Upper lobe of right lung (tissue), 1 donor: ENCODE measurements around the gene MMEL1. TPM values are rescaled to one million over a fixed set of nuclear protein-coding genes. Genes with fewer than 3 reads are reported as not detected.
"Not testable (repeated sequence)": the region's sequence is repeated elsewhere in the genome, so short reads cannot be mapped to it uniquely, and the experiment has no call there.

ENCODE experiments used
- ATAC-seq: fragments of 200-7000 bp; cut with Tn5 transposase; one replicate; pipeline ENCODE4 v1.9.1; 2020; ENCODE audit warnings: mild to moderate bottlenecking, moderate library complexity
- DNase-seq: peaks from one replicate; pipeline ENCODE4 v3.0.0-alpha.2; 2020
- H3K27ac ChIP-seq: fragments of 200-600 bp; one replicate; pipeline ENCODE4 v1.8.0; 2022
- H3K27me3 ChIP-seq: fragments of 200-600 bp; one replicate; pipeline ENCODE4 v1.8.0; 2022; ENCODE audit warnings: mild to moderate bottlenecking
- H3K36me3 ChIP-seq: fragments of 200-600 bp; one replicate; pipeline ENCODE4 v1.8.0; 2022
- H3K4me1 ChIP-seq: fragments of 200-600 bp; one replicate; pipeline ENCODE4 v1.8.0; 2022
- H3K4me3 ChIP-seq: fragments of 200-600 bp; one replicate; pipeline ENCODE4 v1.8.0; 2022; ENCODE audit warnings: mild to moderate bottlenecking
- H3K9me3 ChIP-seq: fragments of 200-600 bp; one replicate; pipeline ENCODE4 v1.8.0; 2022
- CTCF ChIP-seq: fragments of 200-600 bp; IDR thresholded peaks from one replicate; pipeline ENCODE4 v1.8.0; 2022; ENCODE audit warnings: antibody characterized with exemption
- intact Hi-C: fragments of 100-400 bp; cut with DNase I; formaldehyde crosslinking; loops from one replicate; pipeline ENCODE4 v1.11.0; 2022
- total RNA-seq: library from RNA; stranded (reverse); fragmentation: NEBNext Ultra II Directional; extraction: Animal tissue kit (Norgen Biotek cat#: 25700); gene quantifications from one replicate; pipeline ENCODE4 v1.2.1, GENCODE V29; 2021
- donor health status: DM: no; HTN: yes; CAD: no; lungs with severe emphysema.

The MMEL1 gene
- total RNA-seq, 1 donor from 2014 or later = 3.2 TPM

DNA sequence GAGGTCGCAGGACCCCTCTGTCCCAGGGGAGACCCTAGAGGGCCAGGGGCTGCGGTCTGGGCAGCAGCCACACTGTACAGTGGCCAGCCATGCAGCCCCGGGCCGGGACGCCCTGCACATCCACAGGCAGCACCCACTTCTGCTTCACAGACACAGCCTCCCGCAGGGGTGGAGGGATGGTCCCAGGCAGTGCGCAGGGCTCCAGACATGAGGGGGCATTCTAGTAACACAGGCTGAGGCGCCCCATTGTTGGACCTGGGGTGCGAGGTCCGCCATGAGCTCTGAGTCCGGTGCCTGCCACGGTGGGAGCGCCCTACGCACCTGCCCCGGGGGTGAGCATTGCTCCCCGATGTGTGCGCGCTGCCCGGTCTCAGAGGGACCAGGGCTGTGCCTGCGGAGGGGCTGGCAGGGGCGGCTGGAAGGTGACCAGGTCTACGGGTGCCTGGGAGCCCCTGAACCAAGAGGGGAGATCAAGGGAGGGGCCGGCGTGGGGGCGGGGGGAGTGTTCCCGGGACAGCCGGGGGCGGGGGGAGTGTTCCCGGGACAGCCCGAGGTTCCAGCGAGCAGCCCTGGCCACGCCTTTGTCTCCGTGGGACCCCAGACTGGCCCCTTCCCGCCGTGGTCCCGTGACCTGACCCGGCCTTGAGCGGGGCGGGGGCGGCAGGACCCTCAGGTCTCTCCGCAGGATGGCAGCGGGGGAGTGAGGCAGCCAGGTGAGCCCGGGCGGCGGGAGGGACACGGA is 4.5 kb downstream of the MMEL1 start:
- ATAC-seq (peak; percentile 13), DNase-seq (peak; percentile 62)
- Histone ChIP-seq H3K27ac (no peak overlapping the region), H3K4me3 (no peak overlapping the region), H3K9me3 (no peaks in the 10 kb centered on the region), H3K4me1 (no peaks in the 10 kb centered on the region), H3K27me3 (peaks cover 47% of the 10 kb centered on the region), H3K36me3 (no peaks in the 10 kb centered on the region)
- TF ChIP-seq CTCF = no peak
- intact Hi-C loops = no loop called here

DNA sequence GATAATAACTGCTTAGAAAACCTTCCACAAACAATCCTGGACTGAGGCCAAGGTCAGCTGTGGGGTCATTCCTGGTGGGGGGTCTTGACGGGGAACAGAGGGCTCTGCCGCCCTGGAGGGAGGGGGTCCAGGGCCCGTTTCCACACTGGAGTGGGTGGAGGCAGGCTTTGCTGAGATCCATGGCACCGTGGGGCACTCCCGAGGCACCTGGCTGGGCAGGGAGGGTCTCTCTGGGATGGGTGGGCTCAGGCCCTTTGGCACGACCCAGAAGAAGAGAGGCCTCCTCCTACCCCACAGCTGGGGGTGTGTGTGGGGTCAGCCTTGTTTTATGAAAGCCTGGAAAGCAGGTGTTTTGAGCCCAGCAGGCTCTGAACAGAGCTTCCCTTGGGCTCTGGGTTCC is 5.1 kb downstream of the MMEL1 start:
- H3K4me3 ChIP-seq = no peak overlapping the region
- H3K36me3 ChIP-seq = no peaks in the 10 kb centered on the region
- H3K4me1 ChIP-seq = no peaks in the 10 kb centered on the region
- intact Hi-C loops = no loop called here
- no peak overlapping the region for H3K27ac ChIP-seq
- H3K9me3 ChIP-seq = no peaks in the 10 kb centered on the region
- ATAC-seq (no peak), DNase-seq (peak; percentile 51)
- no peak for TF ChIP-seq CTCF
- peaks cover 44% of the 10 kb centered on the region for H3K27me3 ChIP-seq

DNA sequence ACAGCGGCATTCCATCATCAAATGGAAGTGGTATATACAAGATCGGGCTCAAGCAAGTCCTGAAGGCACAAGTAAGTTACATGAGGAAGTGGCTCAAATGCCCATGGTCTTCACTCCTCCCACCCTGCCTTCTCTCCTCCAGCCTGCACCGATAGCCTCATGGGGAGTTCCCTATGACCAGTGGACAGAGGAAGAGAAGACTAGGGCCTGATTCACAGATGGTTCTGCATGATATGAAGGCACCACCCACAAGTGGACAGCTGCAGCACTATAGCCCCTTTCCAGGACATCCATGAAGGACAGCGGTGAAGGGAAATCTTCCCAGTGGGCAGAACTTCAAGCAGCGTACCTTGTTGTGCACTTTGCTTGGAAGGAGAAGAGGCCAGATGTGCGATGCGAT is 7.1 kb downstream of the MMEL1 start:
- H3K36me3 ChIP-seq, H3K4me1 ChIP-seq, H3K27ac ChIP-seq, H3K9me3 ChIP-seq, ATAC-seq, intact Hi-C loops, H3K4me3 ChIP-seq: not testable (repeated sequence)
- H3K27me3 ChIP-seq = peaks cover 40% of the 10 kb centered on the region
- peak; percentile 3 for DNase-seq

GRCh38 chr1:2625311-2625710 is 7.5 kb downstream of the MMEL1 start:
- Histone ChIP-seq H3K36me3 (no peaks in the 10 kb centered on the region), H3K9me3 (no peaks in the 10 kb centered on the region), H3K4me3 (no peak overlapping the region), H3K27me3 (peaks cover 40% of the 10 kb centered on the region), H3K27ac (no peak overlapping the region), H3K4me1 (no peaks in the 10 kb centered on the region)
- peak; percentile 35 for DNase-seq
- TF ChIP-seq CTCF = no peak
- intact Hi-C loops = no loop called here
- no peak for ATAC-seq

- no peak for ATAC-seq
- peak; percentile 6 for DNase-seq
- H3K9me3 ChIP-seq = no peaks in the 10 kb centered on the region
- intact Hi-C loops = no loop called here
- H3K27ac ChIP-seq = no peak overlapping the region
- H3K27me3 ChIP-seq = peaks cover 39% of the 10 kb centered on the region
- TF ChIP-seq CTCF = no peak
- no peaks in the 10 kb centered on the region for H3K4me1 ChIP-seq
- H3K36me3 ChIP-seq = no peaks in the 10 kb centered on the region
- H3K4me3 ChIP-seq = no peak overlapping the region
Measured at GRCh38 chr1:2624735-2625300, 8.0 kb downstream of the MMEL1 start.

- Histone ChIP-seq H3K4me3 (no peak overlapping the region), H3K36me3 (no peaks in the 10 kb centered on the region), H3K4me1 (no peaks in the 10 kb centered on the region), H3K9me3 (no peaks in the 10 kb centered on the region), H3K27me3 (peaks cover 29% of the 10 kb centered on the region), H3K27ac (no peak overlapping the region)
- ATAC-seq (peak; percentile 29), DNase-seq (peak; percentile 51)
- intact Hi-C loops = no loop called here
- no peak for TF ChIP-seq CTCF
Measured at GRCh38 chr1:2623571-2624337, 9.1 kb downstream of the MMEL1 start.
